GM23338 (cell line): ENCODE measurements around the gene TTLL5. TPM values are rescaled to one million over a fixed set of nuclear protein-coding genes. Genes with fewer than 3 reads are reported as not detected.

Experiments used
- ATAC-seq: fragments of 200-7000 bp; cut with Tn5 transposase; 3 replicates; pipeline ENCODE4 v1.9.1; 2020
- DNase-seq: peaks from one replicate; pipeline ENCODE4 v3.0.0-alpha.2; 2015; ENCODE audit warnings: low spot score
- H2AFZ ChIP-seq: fragments of 200-600 bp; sonication (generic); 2 replicates; pipeline ENCODE4 v1.8.0; 2016; ENCODE audit warnings: antibody characterized with exemption, mild to moderate bottlenecking, moderate library complexity
- H3F3A ChIP-seq: fragments of 200-600 bp; sonication (generic); replicated peaks from 2 replicates; pipeline ENCODE4 v1.8.0; 2017; ENCODE audit warnings: antibody characterized with exemption, mixed run types, low read depth
- H3K27ac ChIP-seq: fragments of 200-600 bp; sonication (generic); 2 replicates; pipeline ENCODE4 v1.6.1; 2016; ENCODE audit warnings: low read depth
- H3K27me3 ChIP-seq: fragments of 200-600 bp; sonication (generic); 2 replicates; pipeline ENCODE4 v1.8.0; 2016; ENCODE audit warnings: mild to moderate bottlenecking, mixed run types, moderate library complexity; ENCODE audit not compliant: insufficient read depth
- H3K36me3 ChIP-seq: fragments of 200-600 bp; sonication (generic); 2 replicates; pipeline ENCODE4 v1.8.0; 2016; ENCODE audit warnings: mild to moderate bottlenecking; ENCODE audit not compliant: insufficient read depth
- H3K4me1 ChIP-seq: fragments of 200-600 bp; sonication (generic); 2 replicates; pipeline ENCODE4 v1.8.0; 2016; ENCODE audit warnings: mild to moderate bottlenecking, moderate library complexity; ENCODE audit not compliant: insufficient read depth
- H3K4me2 ChIP-seq: fragments of 200-600 bp; sonication (generic); 2 replicates; pipeline ENCODE4 v1.7.1; 2017; ENCODE audit warnings: mixed run types
- H3K4me3 ChIP-seq: fragments of 200-600 bp; sonication (generic); 2 replicates; pipeline ENCODE4 v1.6.1; 2016; ENCODE audit warnings: mixed run types
- H3K79me2 ChIP-seq: fragments of 200-600 bp; sonication (generic); replicated peaks from 2 replicates; pipeline ENCODE4 v1.8.0; 2017; ENCODE audit warnings: mild to moderate bottlenecking; ENCODE audit not compliant: insufficient read depth
- H3K9me2 ChIP-seq: fragments of 200-600 bp; sonication (generic); 2 replicates; pipeline ENCODE4 v1.8.0; 2017; ENCODE audit not compliant: insufficient read depth
- H4K20me1 ChIP-seq: fragments of 200-600 bp; sonication (generic); replicated peaks from 2 replicates; pipeline ENCODE4 v1.8.0; 2017; ENCODE audit warnings: mild to moderate bottlenecking; ENCODE audit not compliant: insufficient read depth
- H3K27ac Mint-ChIP-seq: 2 replicates; pipeline ENCODE4 v1.8.0; 2020; ENCODE audit warnings: inconsistent platforms, mild to moderate bottlenecking, moderate library complexity, mixed read lengths
- H3K27me3 Mint-ChIP-seq: 3 replicates; pipeline ENCODE4 v1.8.0; 2022; ENCODE audit warnings: low read depth, mild to moderate bottlenecking, moderate library complexity, mixed read lengths, inconsistent platforms; ENCODE audit not compliant: insufficient read depth, poor library complexity
- H3K36me3 Mint-ChIP-seq: 3 replicates; pipeline ENCODE4 v1.8.0; 2021; ENCODE audit warnings: low read depth, mild to moderate bottlenecking, inconsistent platforms, moderate library complexity, mixed read lengths
- H3K4me1 Mint-ChIP-seq: 3 replicates; pipeline ENCODE4 v1.8.0; 2020; ENCODE audit warnings: mild to moderate bottlenecking, inconsistent platforms, mixed read lengths
- H3K4me3 Mint-ChIP-seq: 3 replicates; pipeline ENCODE4 v1.8.0; 2021; ENCODE audit warnings: moderate library complexity, mild to moderate bottlenecking, inconsistent platforms, mixed read lengths
- H3K9me3 Mint-ChIP-seq: 3 replicates; pipeline ENCODE4 v1.8.0; 2020; ENCODE audit warnings: moderate library complexity, mild to moderate bottlenecking, inconsistent platforms, mixed read lengths
- CREB1 ChIP-seq: fragments of 250-450 bp; sonication (Bioruptor Pico); IDR thresholded peaks from 2 replicates; pipeline ENCODE4 v1.5.0; 2020; ENCODE audit warnings: low read depth, mild to moderate bottlenecking, moderate library complexity
- CTCF ChIP-seq, 2 experiments: fragments of 200-600 bp in 1 of 2; sonication (generic) in 1 of 2; conservative IDR thresholded peaks; 2 replicates each; pipeline versions ENCODE4 v1.5.1 to v1.6.1; 2016 to 2017; ENCODE audit warnings: antibody characterized with exemption in 2 of 2, low read depth in 2 of 2, mild to moderate bottlenecking in 2 of 2, moderate library complexity in 1 of 2
- EZH2phosphoT487 ChIP-seq: fragments of 200-600 bp; sonication (generic); IDR thresholded peaks from one replicate; pipeline ENCODE4 v1.8.1; 2018; ENCODE audit warnings: antibody characterized with exemption; ENCODE audit not compliant: unreplicated experiment
- STAT1 ChIP-seq: IDR thresholded peaks from one replicate; pipeline ENCODE4 v1.6.1; 2016; ENCODE audit warnings: antibody characterized with exemption; ENCODE audit not compliant: unreplicated experiment
- ZNF114 ChIP-seq: fragments of 250-450 bp; sonication (Bioruptor Pico); IDR thresholded peaks from 2 replicates; pipeline ENCODE4 v1.5.0; 2020; ENCODE audit warnings: mild to moderate bottlenecking, moderate library complexity
- ZNF462 ChIP-seq: fragments of 250-450 bp; sonication (Bioruptor Pico); IDR thresholded peaks from 2 replicates; pipeline ENCODE4 v1.5.0; 2020; ENCODE audit warnings: mild to moderate bottlenecking, moderate library complexity
- polyA plus RNA-seq: library from polyadenylated mRNA; unstranded; fragments of >200 nt; fragmentation: Nextera tagmentation; extraction: Ambion mirVana; gene quantifications from 2 replicates; pipeline ENCODE4 v1.2.1, GENCODE V29; 2016
- total RNA-seq: library from RNA; depleted of rRNA; stranded (reverse); fragments of >200 nt; shearing (Covaris generic); gene quantifications from 2 replicates; pipeline ENCODE4 v1.2.3, GENCODE V29; 2014

Gene TTLL5
- total and polyA plus RNA-seq, 2 experiments from 2014 or later, result 33.5 to 35.4 TPM

GRCh38 chr14:75822522-75823141, 161.6 kb downstream of the TTLL5 start:
- Histone ChIP-seq H3K79me2 (no peaks in the 10 kb centered on the region), H4K20me1 (0 out of 2 replicates have a peak, but pooled peaks cover under 1% of the 10 kb centered on the region), H3F3A (no peaks in the 10 kb centered on the region), H3K4me2 (no peak overlapping the region), H3K36me3 (peaks cover 9% of the 10 kb centered on the region), H3K27me3 (no peaks in the 10 kb centered on the region), H3K27ac (no peak overlapping the region), H3K4me1 (no peaks in the 10 kb centered on the region), H3K9me2 (no peaks in the 10 kb centered on the region), H3K4me3 (no peak overlapping the region), H2AFZ (no peak overlapping the region)
- DNase-seq (no peak), ATAC-seq (no peak; the same call in 2 of the 3 replicates)
- H3K27ac Mint-ChIP-seq, result no peak overlapping the region
- peaks cover 3% of the 10 kb centered on the region for H3K27me3 Mint-ChIP-seq
- no peaks in the 10 kb centered on the region for H3K4me1 Mint-ChIP-seq
- no peaks in the 10 kb centered on the region for H3K9me3 Mint-ChIP-seq
- TF ChIP-seq STAT1 (no peak), CREB1 (CRISPR knock-in tag) (no peak), ZNF462 (CRISPR knock-in tag) (no peak), EZH2phosphoT487 (no peak), CTCF (conservative IDR thresholded peaks at IDR 0.05; ENCODE audit: low read depth in 2 of 2) (no peak), ZNF114 (no peak)
- H3K4me3 Mint-ChIP-seq, result no peak overlapping the region
- peaks cover 15% of the 10 kb centered on the region; the same call in 1 of the 3 replicates for H3K36me3 Mint-ChIP-seq
